ENCODE results near the gene SUPT16H.

Gene SUPT16H

GRCh38 chr14:21346532-21347135 lies 37.2 kb downstream of the SUPT16H start:
- TF ChIP-seq EZH2phosphoT487 (IDR thresholded peaks at IDR 0.05; ENCODE audit: borderline replicate concordance, low read length) (no peak), CTCF (IDR thresholded peaks at IDR 0.05; ENCODE audit: low read depth, low read length, poor library complexity, severe bottlenecking) (no peak)
- Histone ChIP-seq H3K27ac (ENCODE audit: low read depth, low read length) (no peak overlapping the region), H3K79me2 (ENCODE audit: control insufficient read depth, low read length) (no peaks in the 10 kb centered on the region), H3K36me3 (ENCODE audit: control insufficient read depth, low read length) (peaks cover 13% of the 10 kb centered on the region), H3K9me3 (ENCODE audit: control insufficient read depth, insufficient read depth, low read length) (no peaks in the 10 kb centered on the region), H3K4me3 (ENCODE audit: low read length) (no peak overlapping the region), H3K4me1 (ENCODE audit: control insufficient read depth, low read length) (no peaks in the 10 kb centered on the region), H3K27me3 (ENCODE audit: control insufficient read depth, low read length) (no peaks in the 10 kb centered on the region; the same call in 1 of the 2 replicates), H4K20me1 (ENCODE audit: control insufficient read depth, insufficient read depth, low read depth, low read length) (no peaks in the 10 kb centered on the region), H3F3A (ENCODE audit: control insufficient read depth, insufficient read depth) (peaks cover 15% of the 10 kb centered on the region), H3K9me2 (replicated peaks; ENCODE audit: control insufficient read depth, low read length) (no peaks in the 10 kb centered on the region), H3K4me2 (ENCODE audit: low read length) (no peak overlapping the region)

- Histone ChIP-seq H3K79me2 (ENCODE audit: control insufficient read depth, low read length) (no peaks in the 10 kb centered on the region), H3K27ac (ENCODE audit: low read depth, low read length) (no peak overlapping the region), H3K4me3 (ENCODE audit: low read length) (no peak overlapping the region), H3F3A (ENCODE audit: control insufficient read depth, insufficient read depth) (no peaks in the 10 kb centered on the region), H3K4me1 (ENCODE audit: control insufficient read depth, low read length) (no peaks in the 10 kb centered on the region), H3K36me3 (ENCODE audit: control insufficient read depth, low read length) (no peaks in the 10 kb centered on the region), H4K20me1 (ENCODE audit: control insufficient read depth, insufficient read depth, low read depth, low read length) (no peaks in the 10 kb centered on the region), H3K4me2 (ENCODE audit: low read length) (no peak overlapping the region), H3K27me3 (ENCODE audit: control insufficient read depth, low read length) (no peaks in the 10 kb centered on the region; the same call in 1 of the 2 replicates), H3K9me2 (replicated peaks; ENCODE audit: control insufficient read depth, low read length) (no peaks in the 10 kb centered on the region), H3K9me3 (ENCODE audit: control insufficient read depth, insufficient read depth, low read length) (no peaks in the 10 kb centered on the region)
- no peak for TF ChIP-seq CTCF (IDR thresholded peaks at IDR 0.05; ENCODE audit: low read depth, low read length, poor library complexity, severe bottlenecking)
- no peak for TF ChIP-seq EZH2phosphoT487 (IDR thresholded peaks at IDR 0.05; ENCODE audit: borderline replicate concordance, low read length)
Measured at GRCh38 chr14:21343035-21343794, 40.6 kb downstream of the SUPT16H start.

- Histone ChIP-seq H3K27ac (ENCODE audit: low read depth, low read length) (no peak overlapping the region), H3K9me3 (ENCODE audit: control insufficient read depth, insufficient read depth, low read length) (no peaks in the 10 kb centered on the region), H3F3A (ENCODE audit: control insufficient read depth, insufficient read depth) (no peaks in the 10 kb centered on the region), H3K79me2 (ENCODE audit: control insufficient read depth, low read length) (no peaks in the 10 kb centered on the region), H3K27me3 (ENCODE audit: control insufficient read depth, low read length) (peaks cover 9% of the 10 kb centered on the region; the same call in 1 of the 2 replicates), H4K20me1 (ENCODE audit: control insufficient read depth, insufficient read depth, low read depth, low read length) (no peaks in the 10 kb centered on the region), H3K4me1 (ENCODE audit: control insufficient read depth, low read length) (no peaks in the 10 kb centered on the region), H3K9me2 (replicated peaks; ENCODE audit: control insufficient read depth, low read length) (no peaks in the 10 kb centered on the region), H3K4me2 (ENCODE audit: low read length) (no peak overlapping the region), H3K36me3 (ENCODE audit: control insufficient read depth, low read length) (no peaks in the 10 kb centered on the region), H3K4me3 (ENCODE audit: low read length) (no peak overlapping the region)
- no peak for TF ChIP-seq EZH2phosphoT487 (IDR thresholded peaks at IDR 0.05; ENCODE audit: borderline replicate concordance, low read length)
- no peak for TF ChIP-seq CTCF (IDR thresholded peaks at IDR 0.05; ENCODE audit: low read depth, low read length, poor library complexity, severe bottlenecking)
Measured at GRCh38 chr14:21334202-21334906, 49.5 kb downstream of the SUPT16H start.
